ENCODE measurements around the gene PRRC2B. TPM values are rescaled to one million over a fixed set of nuclear protein-coding genes. Genes with fewer than 3 reads are reported as not detected.

Gene PRRC2B
- total RNA-seq, 6 experiments from 2014 or later: 53.7 to 82.6 (median 57.3) TPM

DNA sequence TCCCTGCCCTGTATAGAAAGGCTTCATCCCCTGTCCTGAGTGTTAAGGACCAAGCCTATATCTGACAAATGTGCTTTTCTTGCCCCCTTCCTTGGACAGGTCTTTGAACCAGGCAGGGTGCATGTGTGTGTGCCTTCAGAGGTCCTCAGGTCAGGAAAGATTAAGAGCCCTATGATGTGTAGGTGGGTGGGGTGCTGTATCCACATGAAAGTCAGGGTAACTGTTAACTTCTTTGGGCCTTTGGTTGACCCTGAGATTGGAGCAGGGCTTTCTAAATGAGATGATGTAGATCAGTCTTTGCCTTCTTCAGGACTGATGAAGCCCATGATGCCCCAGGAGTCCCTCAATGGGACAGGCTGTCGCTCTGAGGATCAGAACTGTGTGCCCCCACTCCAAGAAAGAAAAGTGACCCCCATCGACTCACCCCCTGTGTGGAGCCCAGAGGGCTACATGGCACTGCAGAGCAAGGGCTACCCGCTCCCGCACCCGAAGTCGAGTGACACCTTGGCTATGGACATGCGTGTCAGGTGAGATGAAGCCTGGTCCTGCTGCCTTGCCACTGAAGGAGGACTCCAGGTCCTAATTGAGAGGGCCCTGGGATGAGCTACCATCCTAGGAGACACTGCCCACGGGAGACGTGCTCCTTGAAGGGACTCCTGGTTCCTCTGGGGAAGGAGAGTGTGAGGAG is 79.5 kb downstream of the PRRC2B start:
- DNase-seq (peak in 2 of 3 donors; percentile 19 to 35), ATAC-seq (peak in 3 of 4 donors; percentile 31 to 58 (median 55))
- intact Hi-C loops (cut with DNase I): loop anchor here in 1 of 2 donors (10.0 kb wide), 1 partner anchor 119 kb away; no protein-coding TSS in a partner anchor
- Histone ChIP-seq H3K4me3 (no peak overlapping the region), H3K27ac (no peak overlapping the region), H3K36me3 (peaks cover 5 to 96% (median 58%) of the 10 kb centered on the region in 4 donors), H3K4me1 (peaks cover 0 to 7% (median 0%) of the 10 kb centered on the region in 4 donors), H3K9me3 (no peaks in the 10 kb centered on the region), H3K27me3 (no peaks in the 10 kb centered on the region)
- 90% methylated on average over 5 of the region's 9 CpGs for WGBS (ENCODE audit: insufficient coverage, low coverage, low lambda C conversion rate, missing lambda C conversion rate)
- TF ChIP-seq POLR2A (IDR thresholded peaks at IDR 0.05) (no peak), CTCF (IDR thresholded peaks at IDR 0.05) (no peak)

DNA sequence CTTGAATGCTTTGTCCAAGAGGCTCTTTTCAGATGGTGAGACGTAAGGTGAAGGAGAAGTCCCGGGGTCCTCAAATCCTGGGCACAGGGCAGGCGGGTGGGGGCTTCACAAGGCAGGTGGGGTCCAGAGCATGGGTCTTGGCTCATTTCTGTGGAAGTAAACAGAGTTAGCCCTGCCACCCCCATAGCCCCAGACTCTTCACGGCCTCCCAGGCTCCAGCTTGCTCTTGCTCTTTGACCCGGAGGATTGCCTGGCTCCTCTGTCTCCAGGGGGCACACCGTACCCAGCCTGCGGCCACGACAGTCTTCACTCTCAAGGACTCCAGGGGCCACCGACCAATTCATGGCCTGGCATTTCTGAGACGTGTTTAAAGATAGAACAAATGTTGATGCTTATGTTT is 80.0 kb downstream of the PRRC2B start:
- TF ChIP-seq CTCF (IDR thresholded peaks at IDR 0.05): no peak
- no peak for TF ChIP-seq POLR2A (IDR thresholded peaks at IDR 0.05)
- intact Hi-C loops (cut with DNase I): loop anchor here in 1 of 2 donors (10.0 kb wide), 1 partner anchor 119 kb away; no protein-coding TSS in a partner anchor
- Histone ChIP-seq H3K4me1 (peaks cover 0 to 7% (median 0%) of the 10 kb centered on the region in 4 donors), H3K27ac (no peak overlapping the region), H3K9me3 (no peaks in the 10 kb centered on the region), H3K27me3 (no peaks in the 10 kb centered on the region), H3K36me3 (peaks cover 5 to 94% (median 58%) of the 10 kb centered on the region in 4 donors), H3K4me3 (no peak overlapping the region)
- ATAC-seq (no peak), DNase-seq (peak in 2 of 3 donors; percentile 35 to 41)
- WGBS (ENCODE audit: insufficient coverage, low coverage, low lambda C conversion rate, missing lambda C conversion rate): 78% methylated on average over 4 of the region's 10 CpGs

GRCh38 chr9:131474711-131475110 is 80.8 kb downstream of the PRRC2B start:
- no peak overlapping the region for H3K4me3 ChIP-seq
- H3K9me3 ChIP-seq: no peaks in the 10 kb centered on the region
- ATAC-seq: no peak
- intact Hi-C loops (cut with DNase I): loop anchor here in 1 of 2 donors (10.0 kb wide), 1 partner anchor 120 kb away; no protein-coding TSS in a partner anchor
- no peak for TF ChIP-seq POLR2A (IDR thresholded peaks at IDR 0.05)
- TF ChIP-seq CTCF (IDR thresholded peaks at IDR 0.05): no peak
- H3K27me3 ChIP-seq: no peaks in the 10 kb centered on the region
- no peak overlapping the region for H3K27ac ChIP-seq
- peaks cover 5 to 94% (median 61%) of the 10 kb centered on the region in 4 donors for H3K36me3 ChIP-seq
- WGBS (ENCODE audit: insufficient coverage, low coverage, low lambda C conversion rate, missing lambda C conversion rate): 65% methylated on average over 3 of the region's 16 CpGs
- peak in 1 of 3 donors; percentile 47 for DNase-seq
- peaks cover 0 to 7% (median 0%) of the 10 kb centered on the region in 4 donors for H3K4me1 ChIP-seq

- Histone ChIP-seq H3K27me3 (no peaks in the 10 kb centered on the region), H3K4me1 (peaks cover 0 to 7% (median 0%) of the 10 kb centered on the region in 4 donors), H3K27ac (no peak overlapping the region), H3K36me3 (peaks cover 5 to 95% (median 58%) of the 10 kb centered on the region in 4 donors), H3K4me3 (no peak overlapping the region), H3K9me3 (no peaks in the 10 kb centered on the region)
- intact Hi-C loops (cut with DNase I): loop anchor here in 1 of 2 donors (10.0 kb wide), 1 partner anchor 121 kb away; no protein-coding TSS in a partner anchor
- TF ChIP-seq POLR2A (IDR thresholded peaks at IDR 0.05) (no peak), CTCF (IDR thresholded peaks at IDR 0.05) (no peak)
- peak in 1 of 4 donors; percentile 8 for ATAC-seq
- DNase-seq: peak in 1 of 3 donors; percentile 37
- WGBS (ENCODE audit: insufficient coverage, low coverage, low lambda C conversion rate, missing lambda C conversion rate): 84% methylated on average over 3 of the region's 46 CpGs
Measured at GRCh38 chr9:131475111-131475955, 81.4 kb downstream of the PRRC2B start.

All from right lobe of liver (tissue), 6 donors.